Measurements from ENCODE around the gene SDHC.
"Not testable (repeated sequence)": the region's sequence is repeated elsewhere in the genome, so short reads cannot be mapped to it uniquely, and the experiment has no call there.

The SDHC gene

GRCh38 chr1:161311595-161312181 is 2.5 kb upstream of the SDHC start:
- no peak for DNase-seq (ENCODE audit: low spot score)

- no peak for DNase-seq (ENCODE audit: low spot score)
Measured at GRCh38 chr1:161313554-161314200, 504 bp upstream of the SDHC start.

- not testable (repeated sequence) for DNase-seq (ENCODE audit: low spot score)
Measured at GRCh38 chr1:161315841-161316674, 1.9 kb downstream of the SDHC start.

- DNase-seq (ENCODE audit: low spot score) = no peak
Measured at GRCh38 chr1:161324020-161324419, 9.8 kb downstream of the SDHC start.

- DNase-seq (ENCODE audit: low spot score) = no peak
Measured at GRCh38 chr1:161330346-161330745, 16.2 kb downstream of the SDHC start.

GRCh38 chr1:161333166-161333565 is 19.0 kb downstream of the SDHC start:
- DNase-seq (ENCODE audit: low spot score) = no peak

- DNase-seq (ENCODE audit: low spot score) = no peak
Measured at GRCh38 chr1:161335796-161336195, 21.6 kb downstream of the SDHC start.

- no peak for DNase-seq (ENCODE audit: low spot score)
Measured at GRCh38 chr1:161342177-161342576, 28.0 kb downstream of the SDHC start.

GRCh38 chr1:161342821-161343220 is 28.6 kb downstream of the SDHC start:
- no peak for DNase-seq (ENCODE audit: low spot score)

- no peak for DNase-seq (ENCODE audit: low spot score)
Measured at GRCh38 chr1:161350671-161351070, 36.5 kb downstream of the SDHC start.

- no peak for DNase-seq (ENCODE audit: low spot score)
Measured at GRCh38 chr1:161351482-161351881, 37.3 kb downstream of the SDHC start.

GRCh38 chr1:161357073-161357472 is 42.9 kb downstream of the SDHC start:
- no peak for DNase-seq (ENCODE audit: low spot score)

GRCh38 chr1:161359291-161359690 is 45.1 kb downstream of the SDHC start:
- DNase-seq (ENCODE audit: low spot score) = no peak

- DNase-seq (ENCODE audit: low spot score) = no peak
Measured at GRCh38 chr1:161364332-161364731, 50.2 kb downstream of the SDHC start.

- DNase-seq (ENCODE audit: low spot score) = no peak
Measured at GRCh38 chr1:161365207-161365606, 51.0 kb downstream of the SDHC start.

GRCh38 chr1:161367684-161368400 is 53.7 kb downstream of the SDHC start, which contains the start of gene CFAP126:
CFAP126 (minus strand) TSS chr1:161367876; CDS start chr1:161367868, 8 bp downstream.
- no peak for DNase-seq (ENCODE audit: low spot score)

- no peak for DNase-seq (ENCODE audit: low spot score)
Measured at GRCh38 chr1:161373442-161373841, 59.3 kb downstream of the SDHC start.

GRCh38 chr1:161374373-161374772 is 60.2 kb downstream of the SDHC start:
- no peak for DNase-seq (ENCODE audit: low spot score)

GRCh38 chr1:161378014-161378413 is 63.8 kb downstream of the SDHC start:
- no peak for DNase-seq (ENCODE audit: low spot score)

- DNase-seq (ENCODE audit: low spot score) = peak; percentile 51
Measured at GRCh38 chr1:161379071-161379470, 64.9 kb downstream of the SDHC start.

GRCh38 chr1:161381707-161382106 is 67.5 kb downstream of the SDHC start:
- no peak for DNase-seq (ENCODE audit: low spot score)

Data from ecto neural progenitor cell (in vitro differentiated cells).